K562 (cell line): ENCODE measurements around the gene COA4. TPM values are rescaled to one million over a fixed set of nuclear protein-coding genes. Genes with fewer than 3 reads are reported as not detected.

Source experiments
- ATAC-seq: fragments of 200-7000 bp; cut with Tn5 transposase; 3 replicates; pipeline ENCODE4 v1.9.1; 2020; ENCODE audit warnings: moderate library complexity
- BruUV-seq: library from RNA; stranded (reverse); fragments of 400-500 nt; replicated peaks from 2 replicates; lab custom pipeline; 2021; lab: Mats Ljungman, UMichigan
- CTCF ChIA-PET: fragments of 300-600 bp; formaldehyde crosslinking; extraction: SDS; loops from one replicate; lab custom pipeline; 2021; ENCODE audit warnings: low intra/inter-chr PET ratio; lab: Yijun Ruan, JAX
- POLR2A ChIA-PET: fragments of 300-600, 350-650 bp; sonication (Branson Sonifier 250); formaldehyde crosslinking; extraction: SDS; loops from one replicate; lab custom pipeline; 2021; ENCODE audit warnings: antibody characterized with exemption, inconsistent platforms; lab: Yijun Ruan, JAX
- DNase-seq, 4 experiments: peaks; one replicate each; pipeline versions ENCODE4 v3.0.0 to v3.0.0-alpha.2; 2011 to 2018; ENCODE audit warnings: low spot score in 3 of 4, mixed read lengths in 3 of 4; ENCODE audit errors: extremely low read depth in 1 of 4
- FAIRE-seq: peaks from 2 replicates; lab custom pipeline; 2011; peaks lifted over from hg19 to GRCh38; lab: Jason Lieb, UNC
- H2AFZ ChIP-seq: 2 replicates; pipeline ENCODE4 v1.6.0; 2011; ENCODE audit warnings: low read depth, low read length, control low read depth, inconsistent platforms
- H3K27ac ChIP-seq: fragments of 200-600 bp; 3 replicates; pipeline ENCODE4 v1.8.0; 2011; ENCODE audit warnings: low read depth, mild to moderate bottlenecking, control low read depth, inconsistent platforms, low read length, moderate library complexity, mixed read lengths; ENCODE audit errors: extremely low read depth
- H3K27me3 ChIP-seq, 2 experiments: fragments of 300-600 bp in 1 of 2; 2 replicates in 1 of 2; 3 replicates in 1 of 2; pipeline versions ENCODE4 v1.6.0 to v1.8.0; 2011; ENCODE audit warnings: inconsistent platforms in 2 of 2, low read length in 2 of 2, mild to moderate bottlenecking in 1 of 2, mixed read lengths in 1 of 2, moderate library complexity in 1 of 2; ENCODE audit not compliant: control insufficient read depth in 2 of 2, insufficient read depth in 2 of 2
- H3K36me3 ChIP-seq: fragments of 300-600 bp; 3 replicates; pipeline ENCODE4 v1.8.0; 2011; ENCODE audit warnings: mild to moderate bottlenecking, low read length, inconsistent platforms; ENCODE audit not compliant: control insufficient read depth, insufficient read depth
- H3K4me1 ChIP-seq, 2 experiments: fragments of 200-600 bp in 1 of 2; replicated peaks in 1 of 2; 2 replicates in 1 of 2; 3 replicates in 1 of 2; pipeline versions ENCODE4 v1.5.1 to v1.8.0; 2011; ENCODE audit warnings: inconsistent platforms in 2 of 2, low read length in 2 of 2, mild to moderate bottlenecking in 1 of 2, mixed read lengths in 1 of 2, moderate library complexity in 1 of 2; ENCODE audit not compliant: control insufficient read depth in 2 of 2, insufficient read depth in 2 of 2
- H3K4me2 ChIP-seq: 2 replicates; pipeline ENCODE4 v1.6.1; 2011; ENCODE audit warnings: low read length, control low read depth, inconsistent platforms, mixed read lengths; ENCODE audit not compliant: insufficient read depth
- H3K4me3 ChIP-seq: fragments of 200-600 bp; sonication (generic), shearing (Covaris generic); 2 replicates; pipeline ENCODE4 v1.5.1; 2016; ENCODE audit warnings: control low read depth, inconsistent platforms
- H3K79me2 ChIP-seq: fragments of 200-600 bp; 3 replicates; pipeline ENCODE4 v1.8.0; 2011; ENCODE audit warnings: low read length, inconsistent platforms; ENCODE audit not compliant: control insufficient read depth, insufficient read depth
- H3K9ac ChIP-seq, 2 experiments: 2 replicates each; pipeline versions ENCODE4 v1.6.0 to v1.6.1; 2011; ENCODE audit warnings: low read depth in 2 of 2, low read length in 2 of 2, control low read depth in 1 of 2, inconsistent platforms in 1 of 2, mild to moderate bottlenecking in 1 of 2, mixed read lengths in 1 of 2; ENCODE audit not compliant: insufficient read depth in 1 of 2
- H3K9me1 ChIP-seq: one replicate; pipeline ENCODE4 v1.6.0; 2011; ENCODE audit warnings: inconsistent platforms, mild to moderate bottlenecking, low read length, moderate library complexity; ENCODE audit not compliant: control insufficient read depth, insufficient read depth
- H3K9me3 ChIP-seq: replicated peaks from 2 replicates; pipeline ENCODE4 v1.5.1; 2011; ENCODE audit warnings: low read depth, low read length, inconsistent platforms; ENCODE audit not compliant: control insufficient read depth, insufficient read depth
- H4K20me1 ChIP-seq: replicated peaks from 2 replicates; pipeline ENCODE4 v1.6.1; 2011; ENCODE audit warnings: low read length, inconsistent platforms, mixed read lengths; ENCODE audit not compliant: control insufficient read depth, insufficient read depth
- ARID2 ChIP-seq: fragments of 450-650 bp; IDR thresholded peaks from 2 replicates; pipeline ENCODE4 v1.6.1; 2017; ENCODE audit warnings: antibody characterized with exemption, mild to moderate bottlenecking
- CREM ChIP-seq: IDR thresholded peaks from 2 replicates; pipeline ENCODE4 v1.6.1; 2014; ENCODE audit warnings: antibody characterized with exemption, low read depth
- MTA3 ChIP-seq: fragments of 450-650 bp; formaldehyde crosslinking; IDR thresholded peaks from 2 replicates; pipeline ENCODE4 v1.6.1; 2017; ENCODE audit warnings: mild to moderate bottlenecking, borderline replicate concordance
- PPARD ChIP-seq: fragments of 250-450 bp; sonication (Bioruptor Pico); IDR thresholded peaks from 2 replicates; pipeline ENCODE4 v1.8.0; 2022; ENCODE audit warnings: inconsistent platforms, mild to moderate bottlenecking, moderate library complexity
- SMAD4 ChIP-seq: fragments of 250-450 bp; sonication (Bioruptor Pico); conservative IDR thresholded peaks from 2 replicates; pipeline ENCODE4 v1.8.0; 2021; ENCODE audit warnings: inconsistent platforms, mild to moderate bottlenecking, moderate library complexity
- SRSF9 ChIP-seq: fragments of 200-400 bp; formaldehyde crosslinking; IDR thresholded peaks from 2 replicates; pipeline ENCODE4 v1.6.1; 2017; ENCODE audit warnings: low read depth, low read length, borderline replicate concordance
- TAF9B ChIP-seq: fragments of 450-650 bp; IDR thresholded peaks from 2 replicates; pipeline ENCODE4 v1.6.1; 2018; ENCODE audit warnings: mild to moderate bottlenecking; ENCODE audit not compliant: partially characterized antibody
- ZBTB1 ChIP-seq: sonication (generic); formaldehyde crosslinking; IDR thresholded peaks from 2 replicates; pipeline ENCODE4 v1.8.1; 2023; ENCODE audit warnings: missing genetic modification reagents, low read depth, mild to moderate bottlenecking, borderline replicate concordance
- ZNF134 ChIP-seq: fragments of 250-450 bp; sonication (Bioruptor Pico); conservative IDR thresholded peaks from 2 replicates; pipeline ENCODE4 v1.4.0; 2020
- ZNF232 ChIP-seq: sonication (generic); formaldehyde crosslinking; IDR thresholded peaks from 2 replicates; pipeline ENCODE4 v1.8.0; 2022; ENCODE audit warnings: mild to moderate bottlenecking, missing genetic modification reagents
- ZNF274 ChIP-seq: IDR thresholded peaks from 2 replicates; pipeline ENCODE4 v1.6.1; 2011; ENCODE audit warnings: low read depth, mild to moderate bottlenecking, low read length, moderate library complexity, borderline replicate concordance
- ZNF444 ChIP-seq: fragments of 250-450 bp; sonication (Bioruptor Pico); IDR thresholded peaks from 2 replicates; pipeline ENCODE4 v1.4.0; 2020; ENCODE audit warnings: mild to moderate bottlenecking, moderate library complexity
- WGBS: fragments of 100-300 bp; shearing (Covaris generic); methylation state at CpG from one replicate; pipeline ENCODE4 v1.1.6; 2016; ENCODE audit warnings: low coverage, mixed read lengths; ENCODE audit not compliant: insufficient coverage; ENCODE audit errors: missing lambda C conversion rate; 5-methylcytosine and 5-hydroxymethylcytosine counted together
- in situ Hi-C: fragments of 300-500 bp; cut with MboI; formaldehyde crosslinking; loops from 4 replicates; pipeline ENCODE4 v1.15.0; 2018; ENCODE audit warnings: inconsistent platforms, mixed read lengths
- intact Hi-C: fragments of 100-400 bp; cut with micrococcal nuclease; formaldehyde crosslinking; loops from 2 replicates; pipeline ENCODE4 v1.14.2; 2022
- polyA plus RNA-seq, 8 experiments: library from polyadenylated mRNA; depleted of rRNA in 4 of 8; stranded (reverse) in 5 of 8; unstranded in 3 of 8; fragments of >200 nt; fragmentation: Nextera tagmentation in 2 of 8; fragmentation: Illumina TruSeq in 1 of 8; extraction: Ambion mirVana in 2 of 8; extraction: Trizol in 1 of 8; gene quantifications; 2 replicates each; pipeline versions ENCODE4 v1.2.1 to v1.2.3, GENCODE V29; 2011 to 2014; ENCODE audit warnings: inconsistent platforms in 1 of 8, missing spikeins in 1 of 8
- total RNA-seq, 7 experiments: library from RNA; depleted of rRNA in 6 of 7; stranded (reverse); fragments of >200 nt in 6 of 7; fragmentation: Illumina TruSeq in 2 of 7; extraction: Trizol in 2 of 7; gene quantifications; 2 replicates each; pipeline versions ENCODE4 v1.2.1 to v1.2.3, GENCODE V29; 2011 to 2021; ENCODE audit warnings: low replicate concordance in 1 of 7
- TF ChIP-seq, protein P1 (sequence below), 2 experiments: fragments of 200-800 bp in 1 of 2; sonication (Bioruptor generic) in 1 of 2; sonication (generic) in 1 of 2; formaldehyde crosslinking in 1 of 2; IDR thresholded peaks in 1 of 2; conservative IDR thresholded peaks in 1 of 2; 2 replicates each; pipeline versions ENCODE4 v1.5.0 to v1.6.1; 2016 to 2020; ENCODE audit warnings: missing compliant biosample characterization in 1 of 2, missing genetic modification characterization in 1 of 2, missing genetic modification reagents in 1 of 2
- TF ChIP-seq, protein P2 (sequence below): sonication (generic); formaldehyde crosslinking; IDR thresholded peaks from 2 replicates; pipeline ENCODE4 v1.8.0; 2022; ENCODE audit warnings: mild to moderate bottlenecking, missing genetic modification reagents, borderline replicate concordance
- TF ChIP-seq, protein P3 (sequence below): sonication (generic); formaldehyde crosslinking; IDR thresholded peaks from 2 replicates; pipeline ENCODE4 v1.8.0; 2022; ENCODE audit warnings: mild to moderate bottlenecking, missing genetic modification reagents
- TF ChIP-seq, protein P4 (sequence below): fragments of 450-650 bp; formaldehyde crosslinking; IDR thresholded peaks from 2 replicates; pipeline ENCODE4 v1.4.0; 2020; ENCODE audit warnings: mild to moderate bottlenecking, moderate library complexity
- TF ChIP-seq, protein P5 (sequence below): fragments of 450-650 bp; formaldehyde crosslinking; IDR thresholded peaks from 2 replicates; pipeline ENCODE4 v1.4.0; 2020; ENCODE audit warnings: mild to moderate bottlenecking

Gene COA4
- total and polyA plus RNA-seq, 9 of the 15 experiments (the other 6 are each of a cell fraction or from before 2014, with no cell fraction given): 108 to 255 (median 152) TPM

DNA sequence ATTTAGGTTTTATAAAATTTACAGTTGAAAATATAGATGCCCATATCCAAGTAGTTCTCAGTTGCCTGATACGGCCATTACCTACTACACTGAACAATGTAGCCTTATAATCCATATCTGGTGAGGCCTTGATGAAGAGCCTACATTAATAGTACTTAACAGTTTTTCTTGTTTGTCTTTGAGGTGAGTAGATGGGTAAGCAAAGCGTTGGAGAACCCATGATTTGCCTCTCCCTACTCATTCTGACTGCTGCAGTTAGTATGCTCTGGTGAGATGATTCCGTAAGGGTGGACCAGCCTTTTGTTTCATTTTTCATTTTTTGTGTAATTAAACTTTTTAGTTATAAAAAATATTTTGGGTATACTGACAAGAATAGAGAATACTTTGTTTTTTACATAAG, 11.6 kb upstream of the COA4 start:
- Histone ChIP-seq H3K79me2 (no peaks in the 10 kb centered on the region), H3K9ac (no peak overlapping the region), H3K27me3 (no peaks in the 10 kb centered on the region), H3K9me1 (no peaks in the 10 kb centered on the region), H3K9me3 (no peaks in the 10 kb centered on the region), H4K20me1 (no peaks in the 10 kb centered on the region), H3K4me1 (no peaks in the 10 kb centered on the region), H3K27ac (no peak overlapping the region), H3K4me3 (no peak overlapping the region), H3K4me2 (no peak overlapping the region), H3K36me3 (peaks cover 48% of the 10 kb centered on the region), H2AFZ (no peak overlapping the region)
- ChIA-PET POLR2A (interaction anchor here (1.7 kb wide), 1 partner anchor 10 kb away, joined by 5 read pairs; no protein-coding TSS in a partner anchor), CTCF (no interaction called here)
- FAIRE-seq (no peak), ATAC-seq (no peak), DNase-seq (no peak)
- WGBS: 98% methylated on average over 3 of the region's 3 CpGs
- BruUV-seq: no TSS peak
- in situ Hi-C loops (no loop called here), intact Hi-C loops (no loop called here)
- TF ChIP-seq ZNF274 (no peak), SRSF9 (no peak), ARID2 (no peak), ZBTB1 (CRISPR knock-in tag) (no peak), TAF9B (no peak), CREM (no peak), ZNF232 (no peak), ZNF444 (no peak), MTA3 (no peak), SMAD4 (CRISPR knock-in tag) (no peak), ZNF134 (CRISPR knock-in tag) (no peak), PPARD (CRISPR knock-in tag) (no peak)
- TF ChIP-seq, protein P1, sequence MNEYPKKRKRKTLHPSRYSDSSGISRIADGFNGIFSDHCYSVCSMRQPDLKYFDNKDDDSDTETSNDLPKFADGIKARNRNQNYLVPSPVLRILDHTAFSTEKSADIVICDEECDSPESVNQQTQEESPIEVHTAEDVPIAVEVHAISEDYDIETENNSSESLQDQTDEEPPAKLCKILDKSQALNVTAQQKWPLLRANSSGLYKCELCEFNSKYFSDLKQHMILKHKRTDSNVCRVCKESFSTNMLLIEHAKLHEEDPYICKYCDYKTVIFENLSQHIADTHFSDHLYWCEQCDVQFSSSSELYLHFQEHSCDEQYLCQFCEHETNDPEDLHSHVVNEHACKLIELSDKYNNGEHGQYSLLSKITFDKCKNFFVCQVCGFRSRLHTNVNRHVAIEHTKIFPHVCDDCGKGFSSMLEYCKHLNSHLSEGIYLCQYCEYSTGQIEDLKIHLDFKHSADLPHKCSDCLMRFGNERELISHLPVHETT (CRISPR knock-in tag; conservative IDR thresholded peaks at IDR 0.05 in 1 of 2, IDR thresholded peaks at IDR 0.05 in 1 of 2): no peak
- TF ChIP-seq, protein P2, sequence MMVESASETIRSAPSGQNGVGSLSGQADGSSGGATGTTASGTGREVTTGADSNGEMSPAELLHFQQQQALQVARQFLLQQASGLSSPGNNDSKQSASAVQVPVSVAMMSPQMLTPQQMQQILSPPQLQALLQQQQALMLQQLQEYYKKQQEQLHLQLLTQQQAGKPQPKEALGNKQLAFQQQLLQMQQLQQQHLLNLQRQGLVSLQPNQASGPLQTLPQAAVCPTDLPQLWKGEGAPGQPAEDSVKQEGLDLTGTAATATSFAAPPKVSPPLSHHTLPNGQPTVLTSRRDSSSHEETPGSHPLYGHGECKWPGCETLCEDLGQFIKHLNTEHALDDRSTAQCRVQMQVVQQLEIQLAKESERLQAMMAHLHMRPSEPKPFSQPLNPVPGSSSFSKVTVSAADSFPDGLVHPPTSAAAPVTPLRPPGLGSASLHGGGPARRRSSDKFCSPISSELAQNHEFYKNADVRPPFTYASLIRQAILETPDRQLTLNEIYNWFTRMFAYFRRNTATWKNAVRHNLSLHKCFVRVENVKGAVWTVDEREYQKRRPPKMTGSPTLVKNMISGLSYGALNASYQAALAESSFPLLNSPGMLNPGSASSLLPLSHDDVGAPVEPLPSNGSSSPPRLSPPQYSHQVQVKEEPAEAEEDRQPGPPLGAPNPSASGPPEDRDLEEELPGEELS (CRISPR knock-in tag): no peak
- TF ChIP-seq, protein P3, sequence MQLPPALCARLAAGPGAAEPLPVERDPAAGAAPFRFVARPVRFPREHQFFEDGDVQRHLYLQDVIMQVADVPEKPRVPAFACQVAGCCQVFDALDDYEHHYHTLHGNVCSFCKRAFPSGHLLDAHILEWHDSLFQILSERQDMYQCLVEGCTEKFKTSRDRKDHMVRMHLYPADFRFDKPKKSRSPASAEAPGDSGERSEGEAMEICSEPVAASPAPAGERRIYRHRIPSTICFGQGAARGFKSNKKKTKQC: no peak
- TF ChIP-seq, protein P4, sequence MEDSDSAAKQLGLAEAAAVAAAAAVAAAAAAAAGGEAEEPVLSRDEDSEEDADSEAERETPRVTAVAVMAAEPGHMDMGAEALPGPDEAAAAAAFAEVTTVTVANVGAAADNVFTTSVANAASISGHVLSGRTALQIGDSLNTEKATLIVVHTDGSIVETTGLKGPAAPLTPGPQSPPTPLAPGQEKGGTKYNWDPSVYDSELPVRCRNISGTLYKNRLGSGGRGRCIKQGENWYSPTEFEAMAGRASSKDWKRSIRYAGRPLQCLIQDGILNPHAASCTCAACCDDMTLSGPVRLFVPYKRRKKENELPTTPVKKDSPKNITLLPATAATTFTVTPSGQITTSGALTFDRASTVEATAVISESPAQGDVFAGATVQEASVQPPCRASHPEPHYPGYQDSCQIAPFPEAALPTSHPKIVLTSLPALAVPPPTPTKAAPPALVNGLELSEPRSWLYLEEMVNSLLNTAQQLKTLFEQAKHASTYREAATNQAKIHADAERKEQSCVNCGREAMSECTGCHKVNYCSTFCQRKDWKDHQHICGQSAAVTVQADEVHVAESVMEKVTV (CRISPR knock-in tag): no peak
- TF ChIP-seq, protein P5, sequence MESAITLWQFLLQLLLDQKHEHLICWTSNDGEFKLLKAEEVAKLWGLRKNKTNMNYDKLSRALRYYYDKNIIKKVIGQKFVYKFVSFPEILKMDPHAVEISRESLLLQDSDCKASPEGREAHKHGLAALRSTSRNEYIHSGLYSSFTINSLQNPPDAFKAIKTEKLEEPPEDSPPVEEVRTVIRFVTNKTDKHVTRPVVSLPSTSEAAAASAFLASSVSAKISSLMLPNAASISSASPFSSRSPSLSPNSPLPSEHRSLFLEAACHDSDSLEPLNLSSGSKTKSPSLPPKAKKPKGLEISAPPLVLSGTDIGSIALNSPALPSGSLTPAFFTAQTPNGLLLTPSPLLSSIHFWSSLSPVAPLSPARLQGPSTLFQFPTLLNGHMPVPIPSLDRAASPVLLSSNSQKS (CRISPR knock-in tag): no peak
